SK-N-MC (cell line): ENCODE results near the gene IHH.

Source experiments
- DNase-seq: peaks from one replicate; pipeline ENCODE4 v3.0.0-alpha.2; 2011; ENCODE audit warnings: low read depth, low spot score
- H3K27ac ChIP-seq: fragments of 200-600 bp; sonication (generic); 2 replicates; pipeline ENCODE4 v1.5.1; 2016; ENCODE audit warnings: mixed run types
- H3K36me3 ChIP-seq: fragments of 200-600 bp; sonication (generic); 2 replicates; pipeline ENCODE4 v1.6.1; 2017; ENCODE audit warnings: antibody characterized with exemption, low read length, mixed read lengths; ENCODE audit not compliant: insufficient read depth
- H3K4me3 ChIP-seq: fragments of 200-600 bp; sonication (generic); 2 replicates; pipeline ENCODE4 v1.5.1; 2016
- H3K9ac ChIP-seq: fragments of 200-600 bp; sonication (generic); 2 replicates; pipeline ENCODE4 v1.8.0; 2017; ENCODE audit warnings: mixed run types, mixed read lengths; ENCODE audit not compliant: insufficient read length
- H3K9me3 ChIP-seq: fragments of 200-600 bp; sonication (generic); 2 replicates; pipeline ENCODE4 v1.6.1; 2017; ENCODE audit warnings: low read depth, mild to moderate bottlenecking, antibody characterized with exemption, low read length, moderate library complexity, mixed read lengths
- EZH2 ChIP-seq: fragments of 200-600 bp; sonication (generic); IDR thresholded peaks from one replicate; pipeline ENCODE4 v1.6.1; 2017; ENCODE audit warnings: antibody characterized with exemption
- FOXP2 ChIP-seq: optimal IDR thresholded peaks from 2 replicates; pipeline ENCODE3; 2011; ENCODE audit warnings: mild to moderate bottlenecking, moderate library complexity; ENCODE audit not compliant: insufficient read depth; ENCODE audit errors: extremely low read length, control extremely low read depth
- POLR2AphosphoS5 ChIP-seq: IDR thresholded peaks from 2 replicates; pipeline ENCODE4 v1.6.1; 2012; ENCODE audit warnings: mild to moderate bottlenecking, low read depth, low read length, borderline replicate concordance

The IHH gene

DNA sequence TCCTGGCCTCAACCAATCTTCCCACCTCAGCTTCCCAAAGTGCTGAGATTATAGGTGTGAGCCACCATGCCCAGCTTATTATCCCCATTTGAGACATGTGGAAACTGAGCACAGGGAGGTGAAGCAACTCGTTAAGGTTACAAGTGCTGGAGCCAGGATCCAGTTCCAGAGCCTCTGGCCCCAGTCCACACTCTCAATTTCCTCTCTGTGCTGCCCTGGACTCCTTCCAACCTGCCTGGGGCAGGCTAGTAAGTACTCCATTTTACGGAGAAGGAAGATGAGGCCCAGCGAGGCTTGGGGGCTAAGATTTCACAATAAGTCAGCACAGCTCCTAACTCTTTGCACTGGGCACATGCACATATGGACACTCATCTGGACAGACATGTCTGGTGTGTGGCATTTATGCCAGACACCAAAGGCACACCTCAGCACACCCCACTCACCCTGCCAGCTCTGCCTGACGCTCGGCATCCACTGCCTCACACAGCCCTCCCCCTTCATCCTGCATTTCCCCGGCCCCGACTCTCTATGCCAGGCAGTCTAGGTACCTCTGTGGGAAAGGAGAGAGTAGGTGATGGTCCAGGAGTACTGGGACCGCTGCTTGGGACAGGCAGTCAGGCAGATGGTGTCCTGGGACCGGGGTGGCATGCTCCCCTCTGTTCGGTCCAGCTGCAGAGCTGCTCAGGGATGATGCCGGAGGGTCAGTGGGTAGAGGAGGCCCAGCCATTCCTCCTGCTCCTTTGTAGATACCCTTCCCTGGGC, 39.9 kb downstream of the IHH start:
- Histone ChIP-seq H3K27ac (no peak overlapping the region), H3K36me3 (no peaks in the 10 kb centered on the region), H3K9ac (no peak overlapping the region), H3K4me3 (no peak overlapping the region), H3K9me3 (no peaks in the 10 kb centered on the region)
- DNase-seq: no peak
- no peak for TF ChIP-seq POLR2AphosphoS5
- no peak for TF ChIP-seq FOXP2
- TF ChIP-seq EZH2: no peak

DNA sequence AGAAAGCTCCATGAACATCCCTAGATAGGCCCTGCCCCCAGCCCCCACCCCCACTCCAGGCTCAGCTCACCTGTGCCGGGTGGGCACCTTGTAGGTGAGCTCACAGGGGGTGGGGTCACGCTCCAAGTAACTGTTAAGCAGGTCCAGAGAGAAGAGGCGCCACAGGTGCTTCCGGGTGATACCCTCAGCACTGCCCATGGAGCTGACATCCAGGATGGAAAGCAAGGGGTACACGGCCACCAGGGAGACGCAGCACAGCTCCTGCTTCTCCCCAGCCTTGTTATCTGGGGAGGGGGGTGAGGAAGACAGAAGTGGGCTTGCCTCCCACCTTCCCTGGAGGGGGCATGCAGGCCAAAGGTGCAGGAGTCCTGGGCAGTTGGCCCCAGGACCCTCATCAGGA, 41.3 kb downstream of the IHH start:
- no peak overlapping the region for H3K9ac ChIP-seq
- H3K36me3 ChIP-seq: no peaks in the 10 kb centered on the region
- no peak for DNase-seq
- H3K4me3 ChIP-seq: no peak overlapping the region
- TF ChIP-seq FOXP2: no peak
- no peak for TF ChIP-seq EZH2
- TF ChIP-seq POLR2AphosphoS5: no peak
- H3K27ac ChIP-seq: no peak overlapping the region
- no peaks in the 10 kb centered on the region for H3K9me3 ChIP-seq

DNA sequence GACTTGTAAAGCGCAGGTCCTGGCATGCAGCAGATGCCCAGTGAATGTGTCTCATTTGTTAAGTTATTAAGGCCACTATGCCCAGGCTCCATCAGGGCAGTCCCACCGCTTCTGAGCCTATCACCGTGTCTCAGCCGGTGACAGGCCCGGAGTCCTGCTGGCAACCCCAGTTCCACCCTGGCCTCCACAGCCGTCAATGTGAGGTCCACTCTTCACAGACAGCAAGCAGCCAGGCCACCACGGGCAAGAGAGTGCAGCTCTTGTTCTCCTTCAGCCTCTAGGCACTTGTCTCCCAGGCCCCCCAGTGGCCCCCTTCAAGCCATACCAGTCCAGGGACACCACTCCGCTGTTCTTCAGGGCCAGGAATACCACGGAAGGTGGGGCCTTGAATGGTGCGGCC, 42.0 kb downstream of the IHH start:
- no peak overlapping the region for H3K9ac ChIP-seq

GRCh38 chr2:219018286-219018685, 42.4 kb downstream of the IHH start:
- Histone ChIP-seq H3K36me3 (no peaks in the 10 kb centered on the region), H3K9ac (no peak overlapping the region), H3K27ac (no peak overlapping the region), H3K4me3 (no peak overlapping the region), H3K9me3 (no peaks in the 10 kb centered on the region)
- DNase-seq: no peak
- TF ChIP-seq POLR2AphosphoS5: no peak
- no peak for TF ChIP-seq FOXP2
- no peak for TF ChIP-seq EZH2

More for the DNA sequence above, 42.0 kb downstream of the IHH start:
- Histone ChIP-seq H3K36me3 (no peaks in the 10 kb centered on the region), H3K9me3 (no peaks in the 10 kb centered on the region), H3K27ac (no peak overlapping the region), H3K4me3 (no peak overlapping the region)
- no peak for DNase-seq
- TF ChIP-seq FOXP2 (no peak), POLR2AphosphoS5 (no peak), EZH2 (no peak)

- no peaks in the 10 kb centered on the region for H3K36me3 ChIP-seq
- no peak overlapping the region for H3K27ac ChIP-seq
- H3K4me3 ChIP-seq: no peak overlapping the region
- no peak overlapping the region for H3K9ac ChIP-seq
- TF ChIP-seq POLR2AphosphoS5 (no peak), FOXP2 (no peak), EZH2 (no peak)
- no peaks in the 10 kb centered on the region for H3K9me3 ChIP-seq
- DNase-seq: no peak
Observed at GRCh38 chr2:219017201-219017931, 43.4 kb downstream of the IHH start.

- TF ChIP-seq POLR2AphosphoS5: no peak
- no peak for TF ChIP-seq FOXP2
- TF ChIP-seq EZH2: no peak
- DNase-seq: no peak
- Histone ChIP-seq H3K9ac (no peak overlapping the region), H3K4me3 (no peak overlapping the region), H3K9me3 (no peaks in the 10 kb centered on the region), H3K27ac (no peak overlapping the region), H3K36me3 (no peaks in the 10 kb centered on the region)
Observed at GRCh38 chr2:219016721-219017120, 44.0 kb downstream of the IHH start.

DNA sequence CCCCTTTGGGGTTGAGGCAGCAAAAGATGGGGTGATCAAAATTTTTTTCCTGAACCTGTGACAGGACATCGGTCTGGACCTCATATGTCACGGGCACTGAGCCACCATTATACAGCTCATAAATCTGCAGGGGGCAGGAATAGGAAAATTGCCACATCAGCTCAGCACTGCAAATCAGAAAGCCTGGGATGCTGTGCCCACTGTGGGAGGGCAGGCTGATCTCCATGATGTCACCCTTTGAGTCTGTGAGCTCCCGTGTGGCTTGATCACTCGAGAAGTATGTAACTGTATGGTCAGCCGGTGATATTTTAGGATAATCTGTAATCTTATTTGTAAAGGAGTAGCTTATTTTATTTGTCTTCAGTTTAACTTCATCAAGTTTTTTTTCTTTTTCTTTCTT, 49.8 kb downstream of the IHH start:
- TF ChIP-seq FOXP2: no peak
- TF ChIP-seq POLR2AphosphoS5: no peak
- no peak for TF ChIP-seq EZH2
- no peak overlapping the region for H3K4me3 ChIP-seq
- no peak for DNase-seq
- H3K9me3 ChIP-seq: no peaks in the 10 kb centered on the region
- no peaks in the 10 kb centered on the region for H3K36me3 ChIP-seq
- no peak overlapping the region for H3K9ac ChIP-seq
- H3K27ac ChIP-seq: no peak overlapping the region

DNA sequence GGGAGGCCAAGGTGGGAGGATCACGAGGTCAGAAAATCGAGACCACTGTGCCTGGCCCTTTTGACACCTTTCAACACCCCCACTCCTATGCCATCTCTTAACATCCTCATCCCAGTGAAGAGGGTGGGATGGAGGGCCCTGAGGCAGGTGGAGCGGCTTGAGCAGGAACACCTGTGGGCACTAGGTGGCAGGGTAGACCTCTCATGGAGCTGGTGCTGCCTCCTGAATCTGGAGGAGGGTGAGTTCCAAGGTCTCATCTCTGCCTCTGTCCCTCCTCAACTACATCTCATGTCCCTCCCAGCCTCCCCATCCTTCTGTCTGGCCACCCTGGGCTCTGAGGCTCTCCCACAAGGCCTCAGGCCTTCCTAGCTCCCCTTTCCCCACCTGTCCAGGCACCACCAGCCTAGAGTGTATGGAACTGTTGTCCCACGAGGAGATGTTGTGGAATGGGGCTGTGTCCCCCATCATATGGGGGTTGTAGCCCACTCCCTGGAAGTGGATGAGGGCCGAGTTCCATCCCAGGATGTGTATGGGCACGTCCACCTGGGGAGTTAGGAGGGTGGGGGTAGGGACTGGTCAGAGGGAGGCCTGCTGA, 50.5 kb downstream of the IHH start:
- DNase-seq: no peak
- TF ChIP-seq EZH2 (no peak), POLR2AphosphoS5 (no peak), FOXP2 (no peak)
- H3K27ac ChIP-seq: no peak overlapping the region
- H3K9me3 ChIP-seq: no peaks in the 10 kb centered on the region
- no peak overlapping the region for H3K4me3 ChIP-seq
- no peaks in the 10 kb centered on the region for H3K36me3 ChIP-seq
- no peak overlapping the region for H3K9ac ChIP-seq

GRCh38 chr2:219009294-219009693, 51.4 kb downstream of the IHH start:
- no peaks in the 10 kb centered on the region for H3K9me3 ChIP-seq
- TF ChIP-seq EZH2 (no peak), FOXP2 (no peak), POLR2AphosphoS5 (no peak)
- H3K27ac ChIP-seq: no peak overlapping the region
- no peak overlapping the region for H3K9ac ChIP-seq
- no peak for DNase-seq
- no peaks in the 10 kb centered on the region for H3K36me3 ChIP-seq
- no peak overlapping the region for H3K4me3 ChIP-seq
